ENCODE results near the gene NEUROG3. TPM values are rescaled to one million over a fixed set of nuclear protein-coding genes. Genes with fewer than 3 reads are reported as not detected.

NEUROG3 gene
- polyA plus RNA-seq, 1 donor, result 3.1 TPM

GRCh38 chr10:69572159-69573055, 815 bp downstream of the NEUROG3 start:
- Histone ChIP-seq H3K36me3 (ENCODE audit: control insufficient read depth, insufficient read depth, low read length) (no peaks in the 10 kb centered on the region), H3K4me1 (ENCODE audit: control insufficient read depth, insufficient read depth, low read length) (no peaks in the 10 kb centered on the region), H3K9me3 (ENCODE audit: control insufficient read depth, low read depth, low read length) (peaks cover 3% of the 10 kb centered on the region), H3K27ac (ENCODE audit: low read length) (no peak overlapping the region), H3K27me3 (ENCODE audit: control insufficient read depth, insufficient read depth, low read length) (peaks cover 99% of the 10 kb centered on the region), H3K4me3 (ENCODE audit: low read length) (no peak overlapping the region)
- WGBS (ENCODE audit: insufficient coverage, low lambda C conversion rate), result no CpG with 5 or more reads among the region's 85 CpGs
- peak in 1 of 2 donors; percentile 10 for DNase-seq

- Histone ChIP-seq H3K4me3 (ENCODE audit: low read length) (no peak overlapping the region), H3K9me3 (ENCODE audit: control insufficient read depth, low read depth, low read length) (peaks cover 3% of the 10 kb centered on the region), H3K4me1 (ENCODE audit: control insufficient read depth, insufficient read depth, low read length) (no peaks in the 10 kb centered on the region), H3K27ac (ENCODE audit: low read length) (no peak overlapping the region), H3K27me3 (ENCODE audit: control insufficient read depth, insufficient read depth, low read length) (peaks cover 99% of the 10 kb centered on the region), H3K36me3 (ENCODE audit: control insufficient read depth, insufficient read depth, low read length) (no peaks in the 10 kb centered on the region)
- DNase-seq, result no peak
- no CpG with 5 or more reads among the region's 25 CpGs for WGBS (ENCODE audit: insufficient coverage, low lambda C conversion rate)
Observed at GRCh38 chr10:69571618-69572158, 1.5 kb downstream of the NEUROG3 start.

- no peak overlapping the region for H3K27ac ChIP-seq (ENCODE audit: low read length)
- WGBS (ENCODE audit: insufficient coverage, low lambda C conversion rate), result no CpG with 5 or more reads among the region's 11 CpGs
- peaks cover 3% of the 10 kb centered on the region for H3K9me3 ChIP-seq (ENCODE audit: control insufficient read depth, low read depth, low read length)
- H3K27me3 ChIP-seq (ENCODE audit: control insufficient read depth, insufficient read depth, low read length), result peaks cover 88% of the 10 kb centered on the region
- H3K4me3 ChIP-seq (ENCODE audit: low read length), result no peak overlapping the region
- no peak for DNase-seq
- no peaks in the 10 kb centered on the region for H3K36me3 ChIP-seq (ENCODE audit: control insufficient read depth, insufficient read depth, low read length)
- no peaks in the 10 kb centered on the region for H3K4me1 ChIP-seq (ENCODE audit: control insufficient read depth, insufficient read depth, low read length)
Observed at GRCh38 chr10:69570050-69570816, 3.0 kb downstream of the NEUROG3 start.

GRCh38 chr10:69569396-69569934, 3.8 kb downstream of the NEUROG3 start:
- Histone ChIP-seq H3K27me3 (ENCODE audit: control insufficient read depth, insufficient read depth, low read length) (peaks cover 80% of the 10 kb centered on the region), H3K4me1 (ENCODE audit: control insufficient read depth, insufficient read depth, low read length) (no peaks in the 10 kb centered on the region), H3K27ac (ENCODE audit: low read length) (no peak overlapping the region), H3K4me3 (ENCODE audit: low read length) (no peak overlapping the region), H3K36me3 (ENCODE audit: control insufficient read depth, insufficient read depth, low read length) (no peaks in the 10 kb centered on the region), H3K9me3 (ENCODE audit: control insufficient read depth, low read depth, low read length) (peaks cover 3% of the 10 kb centered on the region)
- WGBS (ENCODE audit: insufficient coverage, low lambda C conversion rate), result no CpG with 5 or more reads among the region's 23 CpGs
- DNase-seq, result no peak

GRCh38 chr10:69568472-69569395, 4.5 kb downstream of the NEUROG3 start:
- Histone ChIP-seq H3K9me3 (ENCODE audit: control insufficient read depth, low read depth, low read length) (peaks cover 3% of the 10 kb centered on the region), H3K27ac (ENCODE audit: low read length) (no peak overlapping the region), H3K4me3 (ENCODE audit: low read length) (no peak overlapping the region), H3K27me3 (ENCODE audit: control insufficient read depth, insufficient read depth, low read length) (peaks cover 77% of the 10 kb centered on the region), H3K36me3 (ENCODE audit: control insufficient read depth, insufficient read depth, low read length) (no peaks in the 10 kb centered on the region), H3K4me1 (ENCODE audit: control insufficient read depth, insufficient read depth, low read length) (no peaks in the 10 kb centered on the region)
- no peak for DNase-seq
- WGBS (ENCODE audit: insufficient coverage, low lambda C conversion rate), result no CpG with 5 or more reads among the region's 41 CpGs

GRCh38 chr10:69567920-69568319, 5.3 kb downstream of the NEUROG3 start:
- WGBS (ENCODE audit: insufficient coverage, low lambda C conversion rate), result no CpG with 5 or more reads among the region's 15 CpGs
- Histone ChIP-seq H3K9me3 (ENCODE audit: control insufficient read depth, low read depth, low read length) (peaks cover 3% of the 10 kb centered on the region), H3K36me3 (ENCODE audit: control insufficient read depth, insufficient read depth, low read length) (no peaks in the 10 kb centered on the region), H3K4me1 (ENCODE audit: control insufficient read depth, insufficient read depth, low read length) (no peaks in the 10 kb centered on the region), H3K27me3 (ENCODE audit: control insufficient read depth, insufficient read depth, low read length) (peaks cover 70% of the 10 kb centered on the region), H3K4me3 (ENCODE audit: low read length) (no peak overlapping the region), H3K27ac (ENCODE audit: low read length) (no peak overlapping the region)
- DNase-seq, result peak in 1 of 2 donors; percentile 42

- DNase-seq, result no peak
- no peak overlapping the region for H3K4me3 ChIP-seq (ENCODE audit: low read length)
- H3K36me3 ChIP-seq (ENCODE audit: control insufficient read depth, insufficient read depth, low read length), result no peaks in the 10 kb centered on the region
- no peaks in the 10 kb centered on the region for H3K9me3 ChIP-seq (ENCODE audit: control insufficient read depth, low read depth, low read length)
- no peaks in the 10 kb centered on the region for H3K4me1 ChIP-seq (ENCODE audit: control insufficient read depth, insufficient read depth, low read length)
- no CpG with 5 or more reads among the region's 5 CpGs for WGBS (ENCODE audit: insufficient coverage, low lambda C conversion rate)
- H3K27ac ChIP-seq (ENCODE audit: low read length), result no peak overlapping the region
- peaks cover 36% of the 10 kb centered on the region for H3K27me3 ChIP-seq (ENCODE audit: control insufficient read depth, insufficient read depth, low read length)
Observed at GRCh38 chr10:69562731-69563254, 10.4 kb downstream of the NEUROG3 start.

GRCh38 chr10:69559525-69559924, 13.7 kb downstream of the NEUROG3 start:
- WGBS (ENCODE audit: insufficient coverage, low lambda C conversion rate), result 27% methylated on average over 2 of the region's 6 CpGs
- peaks cover 31% of the 10 kb centered on the region for H3K27me3 ChIP-seq (ENCODE audit: control insufficient read depth, insufficient read depth, low read length)
- H3K4me3 ChIP-seq (ENCODE audit: low read length), result no peak overlapping the region
- DNase-seq, result no peak
- no peaks in the 10 kb centered on the region for H3K9me3 ChIP-seq (ENCODE audit: control insufficient read depth, low read depth, low read length)
- H3K4me1 ChIP-seq (ENCODE audit: control insufficient read depth, insufficient read depth, low read length), result no peaks in the 10 kb centered on the region
- H3K36me3 ChIP-seq (ENCODE audit: control insufficient read depth, insufficient read depth, low read length), result no peaks in the 10 kb centered on the region
- H3K27ac ChIP-seq (ENCODE audit: low read length), result no peak overlapping the region

GRCh38 chr10:69558559-69558958, 14.7 kb downstream of the NEUROG3 start:
- H3K36me3 ChIP-seq (ENCODE audit: control insufficient read depth, insufficient read depth, low read length), result no peaks in the 10 kb centered on the region
- no CpG with 5 or more reads among the region's 2 CpGs for WGBS (ENCODE audit: insufficient coverage, low lambda C conversion rate)
- no peaks in the 10 kb centered on the region for H3K4me1 ChIP-seq (ENCODE audit: control insufficient read depth, insufficient read depth, low read length)
- no peak overlapping the region for H3K27ac ChIP-seq (ENCODE audit: low read length)
- no peak for DNase-seq
- peaks cover 26% of the 10 kb centered on the region for H3K27me3 ChIP-seq (ENCODE audit: control insufficient read depth, insufficient read depth, low read length)
- no peaks in the 10 kb centered on the region for H3K9me3 ChIP-seq (ENCODE audit: control insufficient read depth, low read depth, low read length)
- H3K4me3 ChIP-seq (ENCODE audit: low read length), result no peak overlapping the region

Measured in large intestine (tissue), 3 donors.